GM23338 (cell line): ENCODE measurements around the gene XRN1. TPM values are rescaled to one million over a fixed set of nuclear protein-coding genes. Genes with fewer than 3 reads are reported as not detected.

ENCODE experiments used
- ATAC-seq: fragments of 200-7000 bp; cut with Tn5 transposase; 3 replicates; pipeline ENCODE4 v1.9.1; 2020
- DNase-seq: peaks from one replicate; pipeline ENCODE4 v3.0.0-alpha.2; 2015; ENCODE audit warnings: low spot score
- H2AFZ ChIP-seq: fragments of 200-600 bp; sonication (generic); 2 replicates; pipeline ENCODE4 v1.8.0; 2016; ENCODE audit warnings: antibody characterized with exemption, mild to moderate bottlenecking, moderate library complexity
- H3F3A ChIP-seq: fragments of 200-600 bp; sonication (generic); replicated peaks from 2 replicates; pipeline ENCODE4 v1.8.0; 2017; ENCODE audit warnings: antibody characterized with exemption, mixed run types, low read depth
- H3K27ac ChIP-seq: fragments of 200-600 bp; sonication (generic); 2 replicates; pipeline ENCODE4 v1.6.1; 2016; ENCODE audit warnings: low read depth
- H3K27me3 ChIP-seq: fragments of 200-600 bp; sonication (generic); 2 replicates; pipeline ENCODE4 v1.8.0; 2016; ENCODE audit warnings: mild to moderate bottlenecking, mixed run types, moderate library complexity; ENCODE audit not compliant: insufficient read depth
- H3K36me3 ChIP-seq: fragments of 200-600 bp; sonication (generic); 2 replicates; pipeline ENCODE4 v1.8.0; 2016; ENCODE audit warnings: mild to moderate bottlenecking; ENCODE audit not compliant: insufficient read depth
- H3K4me1 ChIP-seq: fragments of 200-600 bp; sonication (generic); 2 replicates; pipeline ENCODE4 v1.8.0; 2016; ENCODE audit warnings: mild to moderate bottlenecking, moderate library complexity; ENCODE audit not compliant: insufficient read depth
- H3K4me2 ChIP-seq: fragments of 200-600 bp; sonication (generic); 2 replicates; pipeline ENCODE4 v1.7.1; 2017; ENCODE audit warnings: mixed run types
- H3K4me3 ChIP-seq: fragments of 200-600 bp; sonication (generic); 2 replicates; pipeline ENCODE4 v1.6.1; 2016; ENCODE audit warnings: mixed run types
- H3K79me2 ChIP-seq: fragments of 200-600 bp; sonication (generic); replicated peaks from 2 replicates; pipeline ENCODE4 v1.8.0; 2017; ENCODE audit warnings: mild to moderate bottlenecking; ENCODE audit not compliant: insufficient read depth
- H3K9me2 ChIP-seq: fragments of 200-600 bp; sonication (generic); 2 replicates; pipeline ENCODE4 v1.8.0; 2017; ENCODE audit not compliant: insufficient read depth
- H4K20me1 ChIP-seq: fragments of 200-600 bp; sonication (generic); replicated peaks from 2 replicates; pipeline ENCODE4 v1.8.0; 2017; ENCODE audit warnings: mild to moderate bottlenecking; ENCODE audit not compliant: insufficient read depth
- H3K27ac Mint-ChIP-seq: 2 replicates; pipeline ENCODE4 v1.8.0; 2020; ENCODE audit warnings: inconsistent platforms, mild to moderate bottlenecking, moderate library complexity, mixed read lengths
- H3K27me3 Mint-ChIP-seq: 3 replicates; pipeline ENCODE4 v1.8.0; 2022; ENCODE audit warnings: low read depth, mild to moderate bottlenecking, moderate library complexity, mixed read lengths, inconsistent platforms; ENCODE audit not compliant: insufficient read depth, poor library complexity
- H3K36me3 Mint-ChIP-seq: 3 replicates; pipeline ENCODE4 v1.8.0; 2021; ENCODE audit warnings: low read depth, mild to moderate bottlenecking, inconsistent platforms, moderate library complexity, mixed read lengths
- H3K4me1 Mint-ChIP-seq: 3 replicates; pipeline ENCODE4 v1.8.0; 2020; ENCODE audit warnings: mild to moderate bottlenecking, inconsistent platforms, mixed read lengths
- H3K4me3 Mint-ChIP-seq: 3 replicates; pipeline ENCODE4 v1.8.0; 2021; ENCODE audit warnings: moderate library complexity, mild to moderate bottlenecking, inconsistent platforms, mixed read lengths
- H3K9me3 Mint-ChIP-seq: 3 replicates; pipeline ENCODE4 v1.8.0; 2020; ENCODE audit warnings: moderate library complexity, mild to moderate bottlenecking, inconsistent platforms, mixed read lengths
- CREB1 ChIP-seq: fragments of 250-450 bp; sonication (Bioruptor Pico); IDR thresholded peaks from 2 replicates; pipeline ENCODE4 v1.5.0; 2020; ENCODE audit warnings: low read depth, mild to moderate bottlenecking, moderate library complexity
- ETS1 ChIP-seq: IDR thresholded peaks from 2 replicates; pipeline ENCODE4 v1.6.1; 2016; ENCODE audit warnings: antibody characterized with exemption
- EZH2 ChIP-seq: fragments of 200-600 bp; sonication (generic); IDR thresholded peaks from one replicate; pipeline ENCODE4 v1.8.0; 2017; ENCODE audit warnings: antibody characterized with exemption, mild to moderate bottlenecking, low read depth; ENCODE audit not compliant: unreplicated experiment
- EZH2phosphoT487 ChIP-seq: fragments of 200-600 bp; sonication (generic); IDR thresholded peaks from one replicate; pipeline ENCODE4 v1.8.1; 2018; ENCODE audit warnings: antibody characterized with exemption; ENCODE audit not compliant: unreplicated experiment
- JUNB ChIP-seq: IDR thresholded peaks from one replicate; pipeline ENCODE4 v1.6.1; 2016; ENCODE audit warnings: antibody characterized with exemption; ENCODE audit not compliant: unreplicated experiment
- NANOG ChIP-seq: IDR thresholded peaks from 2 replicates; pipeline ENCODE4 v1.6.1; 2016; ENCODE audit warnings: antibody characterized with exemption, borderline replicate concordance
- POLR2AphosphoS5 ChIP-seq: IDR thresholded peaks from 2 replicates; pipeline ENCODE4 v1.6.1; 2016; ENCODE audit warnings: antibody characterized with exemption, low read depth
- REST ChIP-seq: IDR thresholded peaks from one replicate; pipeline ENCODE4 v1.6.1; 2018; ENCODE audit warnings: antibody characterized with exemption; ENCODE audit not compliant: unreplicated experiment
- STAT1 ChIP-seq: IDR thresholded peaks from one replicate; pipeline ENCODE4 v1.6.1; 2016; ENCODE audit warnings: antibody characterized with exemption; ENCODE audit not compliant: unreplicated experiment
- ZNF114 ChIP-seq: fragments of 250-450 bp; sonication (Bioruptor Pico); IDR thresholded peaks from 2 replicates; pipeline ENCODE4 v1.5.0; 2020; ENCODE audit warnings: mild to moderate bottlenecking, moderate library complexity
- ZNF331 ChIP-seq: fragments of 250-450 bp; sonication (Bioruptor Pico); IDR thresholded peaks from 2 replicates; pipeline ENCODE4 v1.5.0; 2020; ENCODE audit warnings: low read depth, mild to moderate bottlenecking, moderate library complexity
- polyA plus RNA-seq: library from polyadenylated mRNA; unstranded; fragments of >200 nt; fragmentation: Nextera tagmentation; extraction: Ambion mirVana; gene quantifications from 2 replicates; pipeline ENCODE4 v1.2.1, GENCODE V29; 2016
- total RNA-seq: library from RNA; depleted of rRNA; stranded (reverse); fragments of >200 nt; shearing (Covaris generic); gene quantifications from 2 replicates; pipeline ENCODE4 v1.2.3, GENCODE V29; 2014
- TF ChIP-seq, protein P1 (sequence below): fragments of 250-450 bp; sonication (Bioruptor Pico); IDR thresholded peaks from 2 replicates; pipeline ENCODE4 v1.5.0; 2020; ENCODE audit warnings: mild to moderate bottlenecking, moderate library complexity
- TF ChIP-seq, protein P2 (sequence below), 2 experiments: fragments of 200-600 bp in 1 of 2; sonication (generic) in 1 of 2; conservative IDR thresholded peaks; 2 replicates each; pipeline versions ENCODE4 v1.5.1 to v1.6.1; 2016 to 2017; ENCODE audit warnings: antibody characterized with exemption in 2 of 2, low read depth in 2 of 2, mild to moderate bottlenecking in 2 of 2, moderate library complexity in 1 of 2

Gene XRN1
- total and polyA plus RNA-seq, 2 experiments from 2014 or later, result 10.9 to 16.6 TPM

DNA sequence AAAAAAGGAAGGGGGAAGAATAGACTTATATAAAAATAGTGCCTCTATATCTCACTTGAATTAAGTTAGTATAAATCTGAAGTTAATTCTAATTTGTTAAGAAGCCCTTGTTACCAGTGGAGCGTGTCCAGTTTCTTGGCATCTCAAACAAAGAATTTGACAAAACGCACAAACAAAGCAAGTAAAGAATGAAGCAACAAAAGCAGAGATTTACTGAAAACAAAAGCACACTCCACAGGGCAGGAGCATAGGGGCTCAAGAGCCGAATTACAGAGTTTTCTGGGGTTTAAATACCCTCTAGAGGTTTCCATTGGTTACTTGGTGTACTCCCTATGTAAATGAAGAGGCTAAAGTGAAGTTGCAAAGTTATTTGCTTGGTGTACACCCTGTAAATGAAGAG lies 188.5 kb downstream of the XRN1 start:
- no peak overlapping the region for H3K27ac Mint-ChIP-seq
- no peaks in the 10 kb centered on the region for H3K27me3 ChIP-seq
- no peaks in the 10 kb centered on the region for H3K36me3 Mint-ChIP-seq
- no peak overlapping the region for H3K4me2 ChIP-seq
- H3K27ac ChIP-seq, result no peak overlapping the region
- H3K4me3 Mint-ChIP-seq, result no peak overlapping the region
- ATAC-seq (peak; percentile 61), DNase-seq (peak; percentile 34)
- H4K20me1 ChIP-seq, result no peaks in the 10 kb centered on the region
- H3K36me3 ChIP-seq, result no peaks in the 10 kb centered on the region
- H3K4me1 Mint-ChIP-seq, result no peaks in the 10 kb centered on the region; the same call in 2 of the 3 replicates
- peaks cover 5% of the 10 kb centered on the region for H3K27me3 Mint-ChIP-seq
- no peaks in the 10 kb centered on the region for H3K79me2 ChIP-seq
- no peak overlapping the region for H2AFZ ChIP-seq
- H3K4me3 ChIP-seq, result no peak overlapping the region
- TF ChIP-seq REST, result no peak
- no peak for TF ChIP-seq NANOG
- no peak for TF ChIP-seq JUNB
- TF ChIP-seq EZH2, result no peak
- TF ChIP-seq, protein P1, sequence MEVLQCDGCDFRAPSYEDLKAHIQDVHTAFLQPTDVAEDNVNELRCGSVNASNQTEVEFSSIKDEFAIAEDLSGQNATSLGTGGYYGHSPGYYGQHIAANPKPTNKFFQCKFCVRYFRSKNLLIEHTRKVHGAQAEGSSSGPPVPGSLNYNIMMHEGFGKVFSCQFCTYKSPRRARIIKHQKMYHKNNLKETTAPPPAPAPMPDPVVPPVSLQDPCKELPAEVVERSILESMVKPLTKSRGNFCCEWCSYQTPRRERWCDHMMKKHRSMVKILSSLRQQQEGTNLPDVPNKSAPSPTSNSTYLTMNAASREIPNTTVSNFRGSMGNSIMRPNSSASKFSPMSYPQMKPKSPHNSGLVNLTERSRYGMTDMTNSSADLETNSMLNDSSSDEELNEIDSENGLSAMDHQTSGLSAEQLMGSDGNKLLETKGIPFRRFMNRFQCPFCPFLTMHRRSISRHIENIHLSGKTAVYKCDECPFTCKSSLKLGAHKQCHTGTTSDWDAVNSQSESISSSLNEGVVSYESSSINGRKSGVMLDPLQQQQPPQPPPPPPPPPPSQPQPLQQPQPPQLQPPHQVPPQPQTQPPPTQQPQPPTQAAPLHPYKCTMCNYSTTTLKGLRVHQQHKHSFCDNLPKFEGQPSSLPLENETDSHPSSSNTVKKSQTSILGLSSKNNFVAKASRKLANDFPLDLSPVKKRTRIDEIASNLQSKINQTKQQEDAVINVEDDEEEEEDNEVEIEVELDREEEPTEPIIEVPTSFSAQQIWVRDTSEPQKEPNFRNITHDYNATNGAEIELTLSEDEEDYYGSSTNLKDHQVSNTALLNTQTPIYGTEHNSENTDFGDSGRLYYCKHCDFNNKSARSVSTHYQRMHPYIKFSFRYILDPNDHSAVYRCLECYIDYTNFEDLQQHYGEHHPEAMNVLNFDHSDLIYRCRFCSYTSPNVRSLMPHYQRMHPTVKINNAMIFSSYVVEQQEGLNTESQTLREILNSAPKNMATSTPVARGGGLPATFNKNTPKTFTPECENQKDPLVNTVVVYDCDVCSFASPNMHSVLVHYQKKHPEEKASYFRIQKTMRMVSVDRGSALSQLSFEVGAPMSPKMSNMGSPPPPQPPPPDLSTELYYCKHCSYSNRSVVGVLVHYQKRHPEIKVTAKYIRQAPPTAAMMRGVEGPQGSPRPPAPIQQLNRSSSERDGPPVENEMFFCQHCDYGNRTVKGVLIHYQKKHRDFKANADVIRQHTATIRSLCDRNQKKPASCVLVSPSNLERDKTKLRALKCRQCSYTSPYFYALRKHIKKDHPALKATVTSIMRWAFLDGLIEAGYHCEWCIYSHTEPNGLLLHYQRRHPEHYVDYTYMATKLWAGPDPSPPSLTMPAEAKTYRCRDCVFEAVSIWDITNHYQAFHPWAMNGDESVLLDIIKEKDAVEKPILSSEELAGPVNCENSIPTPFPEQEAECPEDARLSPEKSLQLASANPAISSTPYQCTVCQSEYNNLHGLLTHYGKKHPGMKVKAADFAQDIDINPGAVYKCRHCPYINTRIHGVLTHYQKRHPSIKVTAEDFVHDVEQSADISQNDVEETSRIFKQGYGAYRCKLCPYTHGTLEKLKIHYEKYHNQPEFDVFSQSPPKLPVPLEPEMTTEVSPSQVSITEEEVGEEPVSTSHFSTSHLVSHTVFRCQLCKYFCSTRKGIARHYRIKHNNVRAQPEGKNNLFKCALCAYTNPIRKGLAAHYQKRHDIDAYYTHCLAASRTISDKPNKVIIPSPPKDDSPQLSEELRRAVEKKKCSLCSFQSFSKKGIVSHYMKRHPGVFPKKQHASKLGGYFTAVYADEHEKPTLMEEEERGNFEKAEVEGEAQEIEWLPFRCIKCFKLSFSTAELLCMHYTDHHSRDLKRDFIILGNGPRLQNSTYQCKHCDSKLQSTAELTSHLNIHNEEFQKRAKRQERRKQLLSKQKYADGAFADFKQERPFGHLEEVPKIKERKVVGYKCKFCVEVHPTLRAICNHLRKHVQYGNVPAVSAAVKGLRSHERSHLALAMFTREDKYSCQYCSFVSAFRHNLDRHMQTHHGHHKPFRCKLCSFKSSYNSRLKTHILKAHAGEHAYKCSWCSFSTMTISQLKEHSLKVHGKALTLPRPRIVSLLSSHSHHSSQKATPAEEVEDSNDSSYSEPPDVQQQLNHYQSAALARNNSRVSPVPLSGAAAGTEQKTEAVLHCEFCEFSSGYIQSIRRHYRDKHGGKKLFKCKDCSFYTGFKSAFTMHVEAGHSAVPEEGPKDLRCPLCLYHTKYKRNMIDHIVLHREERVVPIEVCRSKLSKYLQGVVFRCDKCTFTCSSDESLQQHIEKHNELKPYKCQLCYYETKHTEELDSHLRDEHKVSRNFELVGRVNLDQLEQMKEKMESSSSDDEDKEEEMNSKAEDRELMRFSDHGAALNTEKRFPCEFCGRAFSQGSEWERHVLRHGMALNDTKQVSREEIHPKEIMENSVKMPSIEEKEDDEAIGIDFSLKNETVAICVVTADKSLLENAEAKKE (CRISPR knock-in tag), result no peak
- no peak for TF ChIP-seq STAT1
- TF ChIP-seq ETS1, result no peak
- TF ChIP-seq ZNF114 (CRISPR knock-in tag), result no peak
- TF ChIP-seq CREB1 (CRISPR knock-in tag), result no peak
- no peak for TF ChIP-seq POLR2AphosphoS5
- TF ChIP-seq EZH2phosphoT487, result no peak
- TF ChIP-seq, protein P2, sequence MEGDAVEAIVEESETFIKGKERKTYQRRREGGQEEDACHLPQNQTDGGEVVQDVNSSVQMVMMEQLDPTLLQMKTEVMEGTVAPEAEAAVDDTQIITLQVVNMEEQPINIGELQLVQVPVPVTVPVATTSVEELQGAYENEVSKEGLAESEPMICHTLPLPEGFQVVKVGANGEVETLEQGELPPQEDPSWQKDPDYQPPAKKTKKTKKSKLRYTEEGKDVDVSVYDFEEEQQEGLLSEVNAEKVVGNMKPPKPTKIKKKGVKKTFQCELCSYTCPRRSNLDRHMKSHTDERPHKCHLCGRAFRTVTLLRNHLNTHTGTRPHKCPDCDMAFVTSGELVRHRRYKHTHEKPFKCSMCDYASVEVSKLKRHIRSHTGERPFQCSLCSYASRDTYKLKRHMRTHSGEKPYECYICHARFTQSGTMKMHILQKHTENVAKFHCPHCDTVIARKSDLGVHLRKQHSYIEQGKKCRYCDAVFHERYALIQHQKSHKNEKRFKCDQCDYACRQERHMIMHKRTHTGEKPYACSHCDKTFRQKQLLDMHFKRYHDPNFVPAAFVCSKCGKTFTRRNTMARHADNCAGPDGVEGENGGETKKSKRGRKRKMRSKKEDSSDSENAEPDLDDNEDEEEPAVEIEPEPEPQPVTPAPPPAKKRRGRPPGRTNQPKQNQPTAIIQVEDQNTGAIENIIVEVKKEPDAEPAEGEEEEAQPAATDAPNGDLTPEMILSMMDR (conservative IDR thresholded peaks at IDR 0.05; ENCODE audit: low read depth in 2 of 2), result no peak
- TF ChIP-seq ZNF331 (CRISPR knock-in tag), result no peak
- peaks cover 11% of the 10 kb centered on the region; the same call in 1 of the 3 replicates for H3K9me3 Mint-ChIP-seq
- H3K4me1 ChIP-seq, result no peaks in the 10 kb centered on the region
- H3F3A ChIP-seq, result no peaks in the 10 kb centered on the region
- H3K9me2 ChIP-seq, result no peaks in the 10 kb centered on the region
